LNCaP clone FGC (cell line): Measurements from ENCODE around the gene LPP.

Experiments
- DNase-seq: peaks from one replicate; pipeline ENCODE4 v3.0.0-alpha.2; 2011; ENCODE audit warnings: low read depth
- H3K4me3 ChIP-seq: 2 replicates; pipeline ENCODE4 v1.5.1; 2011; ENCODE audit warnings: mild to moderate bottlenecking, low read depth, low read length, control low read depth
- TF ChIP-seq, protein P1 (sequence below): IDR thresholded peaks from 2 replicates; pipeline ENCODE4 v1.5.1; 2012; ENCODE audit warnings: mild to moderate bottlenecking; ENCODE audit not compliant: control insufficient read depth, insufficient read depth; ENCODE audit errors: extremely low read depth

LPP gene

DNA sequence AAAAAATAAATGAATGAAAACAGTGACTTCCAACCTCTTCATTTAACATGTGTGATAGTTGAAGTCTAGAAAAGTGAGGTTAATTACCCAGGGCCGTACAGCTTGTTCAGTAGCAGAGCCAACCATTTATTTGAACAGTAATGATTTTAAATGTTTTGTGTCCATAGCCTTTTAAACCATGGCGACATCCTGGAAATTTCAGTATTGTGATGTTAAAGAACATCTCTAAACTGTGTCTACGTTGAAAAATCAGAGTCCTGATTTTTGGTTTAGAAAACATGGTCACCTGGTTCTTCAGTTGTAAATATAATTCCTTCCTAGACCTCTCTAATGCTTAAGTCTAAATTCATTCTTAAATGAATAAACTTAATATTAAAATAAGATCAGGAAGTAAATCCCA, 14.2 kb downstream of the LPP start:
- no peak for DNase-seq
- H3K4me3 ChIP-seq = no peak overlapping the region
- TF ChIP-seq, protein P1, sequence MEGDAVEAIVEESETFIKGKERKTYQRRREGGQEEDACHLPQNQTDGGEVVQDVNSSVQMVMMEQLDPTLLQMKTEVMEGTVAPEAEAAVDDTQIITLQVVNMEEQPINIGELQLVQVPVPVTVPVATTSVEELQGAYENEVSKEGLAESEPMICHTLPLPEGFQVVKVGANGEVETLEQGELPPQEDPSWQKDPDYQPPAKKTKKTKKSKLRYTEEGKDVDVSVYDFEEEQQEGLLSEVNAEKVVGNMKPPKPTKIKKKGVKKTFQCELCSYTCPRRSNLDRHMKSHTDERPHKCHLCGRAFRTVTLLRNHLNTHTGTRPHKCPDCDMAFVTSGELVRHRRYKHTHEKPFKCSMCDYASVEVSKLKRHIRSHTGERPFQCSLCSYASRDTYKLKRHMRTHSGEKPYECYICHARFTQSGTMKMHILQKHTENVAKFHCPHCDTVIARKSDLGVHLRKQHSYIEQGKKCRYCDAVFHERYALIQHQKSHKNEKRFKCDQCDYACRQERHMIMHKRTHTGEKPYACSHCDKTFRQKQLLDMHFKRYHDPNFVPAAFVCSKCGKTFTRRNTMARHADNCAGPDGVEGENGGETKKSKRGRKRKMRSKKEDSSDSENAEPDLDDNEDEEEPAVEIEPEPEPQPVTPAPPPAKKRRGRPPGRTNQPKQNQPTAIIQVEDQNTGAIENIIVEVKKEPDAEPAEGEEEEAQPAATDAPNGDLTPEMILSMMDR = no peak

DNA sequence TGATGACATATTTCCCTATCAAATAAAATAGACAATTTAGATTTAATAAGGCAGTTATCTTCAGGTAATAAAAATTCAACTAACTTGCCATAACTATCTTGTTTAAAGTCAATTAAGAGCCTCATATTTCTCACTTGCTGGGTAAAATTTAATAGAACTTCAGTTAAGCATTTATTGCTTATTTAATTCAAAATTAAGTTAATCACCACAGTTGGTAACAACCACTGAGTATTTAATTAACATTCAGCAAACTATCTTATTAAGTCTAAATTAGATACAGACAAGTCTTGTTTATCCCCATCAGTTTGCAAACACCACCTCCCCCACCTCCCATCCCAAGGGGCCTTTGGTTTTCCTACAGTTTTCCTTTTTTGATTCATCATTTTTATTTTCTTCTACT, 14.7 kb downstream of the LPP start:
- no peak overlapping the region for H3K4me3 ChIP-seq
- DNase-seq = no peak
- TF ChIP-seq, protein P1 = no peak

DNA sequence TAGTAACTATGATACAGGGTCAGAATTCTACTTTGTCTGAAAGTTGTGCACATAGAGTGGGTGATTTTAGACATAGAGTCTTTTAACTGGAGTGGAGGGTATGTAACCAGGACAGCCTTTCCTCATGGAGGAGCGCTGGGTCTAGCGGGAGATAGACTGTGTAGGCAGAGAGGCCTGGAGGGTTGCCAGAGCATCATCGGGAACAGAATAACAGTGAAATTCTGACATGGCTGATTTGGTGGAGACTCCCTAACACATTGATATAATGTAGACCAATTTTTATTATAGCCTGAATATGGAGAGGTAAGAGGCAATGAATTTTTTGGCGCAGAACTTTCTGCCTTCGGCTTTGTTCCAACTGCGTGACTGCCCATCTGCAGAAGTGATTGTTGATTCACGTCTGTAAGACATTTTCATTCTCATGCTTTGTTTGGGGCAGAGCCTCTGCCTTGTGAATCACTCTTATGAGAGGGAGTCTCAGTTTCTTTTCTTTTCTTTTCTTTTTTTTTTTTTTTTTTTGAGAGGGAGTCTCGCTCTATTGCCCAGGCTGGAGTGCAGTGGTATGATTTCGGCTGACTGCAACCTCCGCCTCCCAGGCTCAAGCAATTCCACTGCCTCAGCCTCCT, 16.0 kb downstream of the LPP start:
- TF ChIP-seq, protein P1 = no peak
- no peak overlapping the region for H3K4me3 ChIP-seq
- no peak for DNase-seq

DNA sequence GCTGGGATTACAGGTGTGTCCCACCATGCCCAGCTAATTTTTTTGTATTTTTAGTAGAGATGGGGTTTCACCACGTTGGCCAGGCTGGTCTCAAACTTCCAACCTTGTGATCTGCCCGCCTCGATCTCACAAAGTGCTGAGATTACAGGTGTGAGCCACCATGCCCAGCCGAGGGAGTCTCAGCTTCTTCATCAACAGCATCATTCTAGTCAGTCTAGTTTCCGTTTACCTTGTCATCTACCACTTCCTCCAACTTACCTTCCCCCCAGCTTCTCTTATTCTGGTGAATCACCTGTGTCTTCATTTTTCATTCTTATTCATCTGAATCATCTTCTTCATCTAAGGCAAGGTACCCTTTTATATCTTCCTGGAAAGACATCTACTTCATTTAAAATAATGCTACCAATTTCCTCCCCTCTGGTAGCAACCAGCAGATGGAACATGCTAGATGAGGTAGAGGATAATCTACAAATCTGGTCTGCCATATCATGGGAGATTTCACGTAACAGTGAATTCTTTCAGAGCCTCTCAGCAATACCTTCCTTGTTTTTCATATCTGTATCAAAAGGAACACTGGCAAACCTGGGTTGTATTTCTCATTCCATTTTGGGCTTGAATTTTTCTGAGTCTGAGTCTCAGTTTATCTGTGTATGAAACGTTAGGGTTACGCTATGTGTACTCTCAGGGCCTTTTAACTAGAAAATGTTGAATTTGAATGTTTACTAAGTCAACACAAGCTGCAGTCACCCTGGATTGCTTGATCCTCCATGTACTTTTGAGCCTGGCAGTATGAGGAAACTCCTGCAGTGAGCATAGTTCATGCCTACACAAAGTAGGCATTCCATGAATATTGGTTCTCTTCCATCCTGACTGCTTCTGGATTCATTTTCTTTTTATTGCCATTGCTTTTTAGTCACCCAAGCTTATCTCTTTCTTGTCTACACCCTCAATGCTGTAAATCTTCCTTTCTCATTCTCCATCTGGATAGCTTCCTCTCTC, 16.8 kb downstream of the LPP start:
- no peak for DNase-seq
- H3K4me3 ChIP-seq = no peak overlapping the region
- TF ChIP-seq, protein P1 = no peak

DNA sequence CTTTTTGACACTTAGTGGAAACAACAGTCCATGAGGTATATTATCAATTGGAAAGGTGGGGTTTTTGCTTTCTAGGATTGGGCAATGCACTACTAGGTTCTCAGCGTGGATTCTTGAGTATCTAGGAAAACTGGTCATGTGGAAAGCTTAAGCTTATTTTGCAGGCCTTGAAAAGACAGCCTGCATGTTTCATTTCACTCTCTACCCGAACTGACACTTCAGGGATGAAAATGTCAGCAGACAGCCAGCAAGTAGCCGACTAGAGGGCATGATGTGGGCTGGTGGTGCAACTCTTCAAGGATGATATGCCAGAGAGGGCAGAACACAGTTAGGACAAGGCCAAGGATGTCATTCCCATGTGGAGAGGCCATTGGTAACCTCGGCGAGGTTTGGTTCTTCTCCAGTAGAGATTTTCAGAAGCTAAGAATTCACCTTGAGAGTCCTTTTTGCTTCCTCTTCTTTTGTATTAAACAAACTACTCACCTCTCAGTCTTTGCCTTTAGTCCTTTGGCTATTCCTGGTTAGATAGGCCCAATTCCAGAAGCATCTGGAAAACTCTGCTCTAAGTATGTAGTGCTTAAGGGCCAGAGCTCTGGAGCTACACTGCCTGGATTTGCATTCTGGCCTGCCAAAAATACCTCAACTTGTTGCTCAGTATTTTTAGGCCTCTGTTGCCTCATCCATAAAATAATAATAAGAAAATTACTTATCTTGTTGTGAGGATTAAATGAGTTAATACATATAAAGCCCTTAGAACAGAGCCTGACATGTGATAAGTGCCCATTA, 17.9 kb downstream of the LPP start:
- no peak overlapping the region for H3K4me3 ChIP-seq
- TF ChIP-seq, protein P1 = no peak

DNA sequence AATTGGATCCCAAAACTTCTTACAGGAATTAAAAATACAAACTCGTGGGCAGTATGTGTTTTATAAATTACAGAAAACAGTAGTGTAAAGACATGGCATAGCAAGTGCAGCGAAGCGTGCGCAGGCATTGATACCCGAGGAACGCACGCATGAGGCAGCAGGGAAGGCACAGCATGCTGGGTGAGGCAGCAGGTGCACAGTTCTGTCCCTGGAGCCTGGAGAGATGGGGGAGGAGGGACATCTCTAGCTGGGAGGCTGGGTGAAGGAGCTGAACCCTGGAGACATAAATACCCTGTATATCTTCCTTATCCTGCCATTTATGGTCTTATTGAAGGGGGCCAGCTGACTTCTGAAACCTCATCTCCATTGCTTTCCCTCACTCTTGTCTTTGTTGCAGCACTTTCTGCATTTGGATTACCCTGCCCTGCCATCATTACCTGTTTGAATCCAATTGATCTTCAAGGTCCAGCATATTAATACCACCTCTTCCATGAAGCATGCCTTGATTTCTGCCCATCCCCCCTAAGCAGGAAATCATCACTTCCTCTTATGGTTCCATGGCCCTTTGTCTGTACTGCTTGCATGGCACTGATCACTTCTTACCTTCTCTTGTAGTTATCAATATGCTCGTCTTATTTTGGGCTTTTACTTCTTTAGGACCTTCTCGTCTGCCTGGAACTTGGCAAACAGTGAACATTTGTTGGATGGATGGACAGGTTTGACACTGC, 20.5 kb downstream of the LPP start:
- no peak for DNase-seq
- H3K4me3 ChIP-seq = no peak overlapping the region
- TF ChIP-seq, protein P1 = no peak

More for the DNA sequence above, 17.9 kb downstream of the LPP start:
- DNase-seq = no peak
